ENCODE results near the gene MKI67.
"Not testable (repeated sequence)": the region's sequence is repeated elsewhere in the genome, so short reads cannot be mapped to it uniquely, and the experiment has no call there.

The MKI67 gene

DNA sequence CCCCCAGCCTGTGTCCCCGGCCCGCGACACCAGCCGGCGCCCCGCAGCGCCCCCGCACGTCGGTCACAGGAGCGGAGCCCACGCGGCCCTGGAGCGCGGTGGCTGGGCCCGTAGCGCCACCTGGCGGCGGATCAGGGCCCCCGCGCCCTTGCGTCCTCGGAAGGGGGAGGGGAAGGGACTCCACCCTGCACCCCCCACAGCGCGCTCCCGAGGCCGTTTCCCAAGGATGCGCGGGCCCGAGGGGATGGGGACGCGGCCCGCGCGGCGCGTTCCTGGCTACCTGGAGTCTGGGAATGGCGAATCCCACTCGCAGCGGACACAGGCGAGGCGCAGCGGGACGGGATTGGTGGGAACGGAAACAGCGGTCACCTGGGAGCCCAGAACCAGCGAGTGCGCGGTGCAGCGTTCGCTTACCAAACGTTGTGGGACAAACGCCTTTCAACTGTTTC, 23.8 kb upstream of the MKI67 start:
- peak; percentile 42 for DNase-seq (ENCODE audit: low spot score)

DNA sequence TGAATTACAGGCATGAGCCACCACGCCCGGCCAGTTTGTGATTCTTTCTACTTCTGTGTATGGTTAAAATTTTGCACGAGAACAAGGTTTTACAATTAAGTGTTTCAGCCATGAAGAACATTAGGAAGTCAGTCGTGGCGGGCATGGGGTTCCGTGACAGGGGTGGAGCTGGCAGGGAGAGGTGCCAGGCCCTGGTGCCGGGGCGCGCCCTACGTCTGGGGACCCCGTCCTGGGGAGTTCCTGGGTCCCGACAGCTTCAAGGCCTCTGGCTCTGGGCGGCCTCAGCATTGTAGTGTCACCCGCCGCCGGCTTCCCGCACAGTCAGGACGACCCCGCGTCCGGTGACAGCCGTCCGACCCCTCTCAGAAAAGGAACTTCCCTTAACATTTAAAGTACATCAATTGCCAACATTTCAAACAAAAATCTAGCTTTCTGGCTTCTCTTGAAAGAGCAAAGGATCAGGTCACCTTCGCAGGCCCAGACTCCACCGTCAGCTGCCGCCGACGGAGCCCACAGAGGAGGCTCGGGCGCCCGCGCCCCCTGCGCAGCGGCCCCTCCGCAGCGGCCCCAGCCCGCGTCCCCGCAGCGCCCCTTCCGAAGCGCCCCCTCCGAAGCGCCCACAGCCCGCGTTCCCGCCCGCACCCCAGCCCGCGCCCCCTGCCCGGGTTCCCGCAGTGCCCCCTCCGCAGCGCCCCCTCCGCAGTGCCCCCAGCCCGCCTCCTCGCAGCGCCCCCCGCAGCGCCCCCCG, 23.2 kb upstream of the MKI67 start:
- no peak for DNase-seq (ENCODE audit: low spot score)

DNA sequence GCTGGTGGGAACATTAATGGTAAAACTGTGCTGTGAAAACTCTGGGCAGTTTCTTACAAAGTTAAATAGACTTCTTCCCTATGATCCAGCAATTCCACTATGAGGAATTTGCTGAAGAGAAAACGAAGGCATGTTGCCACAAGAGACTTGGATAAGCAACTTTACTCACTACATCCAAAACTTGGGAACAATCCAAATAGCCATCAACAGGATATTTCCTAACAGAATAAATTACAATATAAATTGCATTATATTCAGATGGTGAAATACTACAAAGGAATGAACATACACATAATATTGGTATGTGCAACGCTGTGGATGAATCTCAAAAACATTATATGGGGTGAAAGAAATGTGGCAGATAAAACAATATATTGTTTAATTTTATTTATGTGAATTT, 21.4 kb upstream of the MKI67 start:
- no peak for DNase-seq (ENCODE audit: low spot score)

DNA sequence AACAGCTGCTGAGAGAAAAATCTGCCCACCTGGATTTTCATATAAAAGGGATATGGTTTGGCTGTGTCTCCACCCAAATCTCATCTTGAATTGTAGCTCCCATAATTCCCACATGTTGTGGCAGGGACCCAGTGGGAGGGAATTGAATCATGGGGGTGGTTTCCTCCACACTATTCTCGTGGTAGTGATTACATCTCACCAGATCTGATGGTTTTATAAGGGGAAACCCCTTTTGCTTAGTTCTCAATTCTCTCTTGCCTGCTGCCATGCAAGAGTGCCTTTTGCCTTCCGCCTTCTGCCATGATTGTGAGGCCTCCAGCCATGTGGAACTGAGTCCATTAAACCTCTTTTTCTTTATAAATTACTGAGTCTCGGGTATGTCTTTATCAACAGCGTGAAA, 20.8 kb upstream of the MKI67 start:
- DNase-seq (ENCODE audit: low spot score), result no peak

DNA sequence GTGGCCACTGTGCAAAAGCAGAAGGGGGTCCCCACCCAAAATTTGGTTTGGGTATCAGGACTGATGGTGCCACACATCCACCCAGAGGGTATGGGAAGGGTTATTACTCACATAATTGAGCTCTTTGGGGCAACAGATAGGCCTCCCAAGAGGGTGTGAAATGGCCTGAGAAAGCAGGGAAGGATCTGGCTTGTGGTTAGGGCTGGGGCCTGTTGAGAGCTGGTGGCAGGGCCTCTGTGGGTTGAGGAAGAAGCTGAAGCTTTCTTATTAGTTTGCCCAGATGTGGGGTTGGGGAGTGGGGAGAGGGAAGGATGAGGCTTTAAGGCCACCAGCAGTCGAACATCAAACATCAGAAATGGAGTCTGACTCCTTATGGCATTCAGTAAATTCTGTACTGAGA, 18.3 kb upstream of the MKI67 start:
- no peak for DNase-seq (ENCODE audit: low spot score)

DNA sequence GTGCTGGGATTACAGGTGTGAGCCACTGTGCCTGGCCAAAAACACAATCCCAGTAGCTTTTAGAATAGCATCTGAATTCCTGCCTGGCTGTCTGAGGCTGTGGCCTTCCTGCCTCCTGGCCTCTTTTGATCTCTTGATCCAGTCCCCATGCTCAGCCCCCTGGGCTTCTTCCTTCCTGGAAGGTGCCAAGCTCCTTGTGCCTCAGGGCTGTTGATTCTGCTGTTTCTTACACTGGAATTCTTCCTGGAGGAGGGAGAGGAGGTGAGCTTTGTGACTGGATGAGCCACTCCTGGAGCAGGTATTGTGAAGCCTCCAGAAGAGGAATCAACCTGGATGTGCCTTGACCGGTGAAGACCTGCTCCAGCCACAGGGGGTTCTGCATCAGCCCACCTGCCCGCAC, 17.3 kb upstream of the MKI67 start:
- DNase-seq (ENCODE audit: low spot score), result no peak

DNA sequence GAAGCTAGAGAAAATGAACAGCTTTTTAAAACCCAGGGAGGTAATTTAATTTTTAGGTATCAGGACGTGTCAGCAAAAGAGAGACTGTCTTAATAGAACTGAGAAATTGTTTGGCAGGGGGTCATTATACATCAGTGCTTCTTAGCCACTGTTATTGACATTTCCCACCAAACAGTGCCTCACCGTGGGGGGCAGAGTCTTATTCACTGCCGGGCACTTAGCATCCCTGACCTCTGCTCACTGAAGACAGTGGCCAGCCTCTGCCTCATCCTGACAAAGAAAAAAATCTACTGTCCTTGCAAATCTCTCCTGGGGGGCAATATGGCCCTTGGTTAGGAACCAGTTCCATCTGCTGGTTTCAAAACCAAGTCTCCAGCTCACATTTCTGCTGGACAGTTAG, 14.2 kb upstream of the MKI67 start:
- DNase-seq (ENCODE audit: low spot score), result no peak

DNA sequence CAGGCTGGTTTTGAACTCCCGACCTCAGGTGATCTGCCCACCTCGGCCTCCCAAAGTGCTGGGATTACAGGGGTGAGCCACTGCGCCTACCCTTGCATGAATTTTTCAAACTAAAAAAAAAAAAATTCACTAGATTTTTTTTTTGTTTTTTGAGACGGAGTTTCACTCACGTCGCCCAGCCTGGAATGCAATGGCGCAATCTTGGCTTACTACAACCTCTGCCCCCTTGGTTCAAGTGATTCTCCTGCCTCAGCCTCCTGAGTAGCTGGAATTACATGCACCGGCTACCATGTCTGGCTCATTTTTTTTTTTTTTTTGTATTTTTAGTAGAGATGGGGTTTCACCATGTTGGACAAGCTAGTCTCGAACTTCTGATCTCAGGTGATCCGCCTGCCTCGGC, 12.2 kb upstream of the MKI67 start:
- DNase-seq (ENCODE audit: low spot score), result not testable (repeated sequence)

DNA sequence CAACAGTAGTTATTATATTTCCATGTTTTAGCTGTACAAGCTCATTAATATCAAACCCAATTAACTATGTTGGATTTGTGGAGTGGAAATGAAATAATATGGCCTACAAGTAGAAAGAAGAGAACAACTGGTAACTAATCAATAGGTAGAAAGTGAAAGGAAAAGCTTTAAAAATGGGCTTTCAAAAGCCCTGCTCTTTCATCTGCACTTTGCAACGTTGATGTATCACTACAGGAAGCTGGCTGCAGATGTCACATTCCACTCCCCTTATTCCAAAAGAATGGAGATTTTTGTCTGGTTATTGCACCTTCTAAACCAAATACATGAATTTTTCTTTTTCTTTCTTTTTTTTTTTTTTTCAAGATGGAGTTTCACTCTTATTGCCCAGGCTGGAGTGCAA, 11.7 kb upstream of the MKI67 start:
- no peak for DNase-seq (ENCODE audit: low spot score)

DNA sequence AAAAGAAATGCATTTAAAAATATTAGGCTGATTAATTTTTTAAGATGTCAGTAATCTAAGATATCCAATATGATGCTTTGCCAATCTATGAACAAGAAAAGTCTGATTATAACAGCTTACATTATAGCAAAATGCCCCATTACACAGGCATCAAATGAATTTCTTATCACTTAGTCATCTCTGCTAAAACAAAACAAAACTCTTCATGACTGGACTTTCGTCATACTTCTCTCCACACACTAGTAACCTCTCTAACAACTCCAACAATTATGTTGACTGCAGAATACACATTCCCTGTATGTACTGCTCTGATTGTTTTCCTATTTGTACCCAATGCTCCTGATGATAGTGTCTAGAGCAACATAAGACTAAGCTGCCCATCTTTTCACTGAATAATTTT, 3.8 kb upstream of the MKI67 start:
- DNase-seq (ENCODE audit: low spot score), result no peak

DNA sequence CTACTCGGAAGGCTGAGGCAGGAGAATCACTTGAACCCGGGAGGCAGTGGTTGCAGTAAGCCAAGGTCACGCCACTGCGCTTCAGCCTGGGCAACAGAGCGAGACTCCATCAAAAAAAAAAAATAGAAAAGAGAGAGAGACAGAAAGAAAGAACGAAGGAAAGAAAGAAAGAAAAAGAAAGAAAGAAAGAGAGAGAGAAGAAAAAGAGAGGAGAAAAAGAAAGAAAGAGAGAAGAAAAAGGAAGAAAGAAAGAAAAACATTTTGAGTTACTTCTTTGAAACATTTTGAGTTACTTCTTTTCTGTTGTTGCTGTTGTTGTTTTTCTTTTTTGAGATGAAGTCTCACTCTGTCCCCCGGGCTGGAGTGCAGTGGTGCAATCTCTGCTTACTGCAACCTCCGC, 2.4 kb upstream of the MKI67 start:
- DNase-seq (ENCODE audit: low spot score), result no peak

DNA sequence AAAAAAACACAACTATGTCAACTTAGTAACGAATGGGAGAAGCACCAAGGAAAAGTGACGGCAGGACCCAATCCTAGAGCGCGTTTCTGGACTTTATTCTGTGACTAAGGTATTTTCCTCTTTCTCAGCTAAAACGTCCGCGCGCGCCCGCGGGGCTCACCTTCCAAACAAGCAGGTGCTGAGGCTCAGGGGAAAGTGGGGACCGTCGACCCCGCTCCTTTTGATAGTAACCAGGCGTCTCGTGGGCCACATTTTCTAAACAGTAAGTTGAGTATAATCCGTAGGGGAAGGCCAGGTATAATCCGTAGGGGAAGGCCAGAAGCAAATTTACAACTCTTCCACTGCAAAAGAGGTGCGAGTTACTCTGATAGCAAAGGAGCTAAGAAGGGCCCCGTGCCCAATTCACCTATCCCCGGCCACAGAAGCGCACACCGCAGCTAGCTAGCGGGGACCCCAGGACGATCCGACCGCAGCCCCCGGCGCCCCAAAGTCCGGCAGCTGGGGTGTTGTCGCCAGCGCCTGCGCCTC, 743 bp downstream of the MKI67 start:
- no peak for DNase-seq (ENCODE audit: low spot score)

DNA sequence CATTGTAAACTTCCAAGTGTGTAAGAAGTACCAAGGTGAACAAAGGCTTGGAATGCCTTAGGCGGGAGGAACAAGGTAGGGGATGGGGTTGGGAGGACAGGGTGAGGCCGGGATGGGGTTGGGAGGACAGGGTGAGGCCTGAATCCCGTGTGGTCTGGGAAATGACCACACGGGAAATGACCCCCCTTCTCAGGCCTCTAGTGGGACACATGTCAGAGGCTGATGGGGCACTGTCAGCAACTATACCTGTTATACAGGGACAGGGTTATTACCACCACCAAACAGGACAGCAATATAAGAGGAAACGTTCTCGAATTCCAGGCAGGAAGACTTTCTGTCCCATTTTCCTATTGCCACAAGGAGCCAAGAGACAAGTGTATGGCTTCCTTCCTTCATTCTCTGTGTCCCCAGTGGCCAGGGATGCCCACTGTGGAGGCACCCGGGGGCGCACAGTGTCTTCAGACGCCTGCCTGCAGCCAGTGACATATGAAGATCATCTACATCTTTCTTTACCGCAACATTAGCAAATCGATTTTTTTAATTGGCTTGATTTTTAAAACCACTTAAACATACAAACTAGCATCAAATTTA, 1.3 kb downstream of the MKI67 start:
- DNase-seq (ENCODE audit: low spot score), result no peak

DNA sequence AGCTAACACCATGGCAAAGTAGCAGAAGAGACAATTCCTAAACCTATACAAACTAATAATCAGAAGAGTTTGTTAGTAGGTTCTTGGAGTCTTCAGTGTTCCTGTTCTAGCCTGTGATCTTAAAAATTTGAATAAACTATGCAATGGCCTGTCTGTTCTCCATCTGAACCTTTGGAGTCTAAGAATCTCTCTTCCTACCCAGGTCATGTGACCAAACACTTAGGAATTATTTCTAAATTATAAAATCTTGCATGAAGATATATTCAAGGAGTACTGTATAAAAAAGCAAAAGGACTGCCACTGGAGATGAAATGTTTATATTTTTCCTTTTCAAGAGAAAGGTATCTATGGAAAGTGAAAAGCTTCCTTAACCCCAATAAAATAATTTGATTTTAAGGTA, 2.4 kb downstream of the MKI67 start:
- DNase-seq (ENCODE audit: low spot score), result no peak

DNA sequence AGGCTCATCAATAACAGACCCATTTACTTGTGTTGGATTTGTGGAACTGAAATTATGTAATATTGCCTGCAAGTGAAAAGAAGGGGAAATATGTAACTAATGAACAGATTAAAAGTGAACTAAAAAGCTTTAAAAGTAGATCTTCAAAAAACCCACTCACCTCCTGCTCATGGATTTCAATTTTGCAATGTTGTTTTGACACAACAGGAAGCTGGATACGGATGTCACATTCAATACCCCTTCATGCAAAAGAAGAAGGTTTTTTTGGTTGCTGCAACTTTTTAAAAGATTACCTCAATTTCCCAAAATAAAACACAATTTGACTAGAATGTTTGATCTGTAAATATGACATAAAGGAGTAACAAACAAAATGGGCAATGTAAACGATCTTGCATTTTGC, 3.3 kb downstream of the MKI67 start:
- DNase-seq (ENCODE audit: low spot score), result no peak

DNA sequence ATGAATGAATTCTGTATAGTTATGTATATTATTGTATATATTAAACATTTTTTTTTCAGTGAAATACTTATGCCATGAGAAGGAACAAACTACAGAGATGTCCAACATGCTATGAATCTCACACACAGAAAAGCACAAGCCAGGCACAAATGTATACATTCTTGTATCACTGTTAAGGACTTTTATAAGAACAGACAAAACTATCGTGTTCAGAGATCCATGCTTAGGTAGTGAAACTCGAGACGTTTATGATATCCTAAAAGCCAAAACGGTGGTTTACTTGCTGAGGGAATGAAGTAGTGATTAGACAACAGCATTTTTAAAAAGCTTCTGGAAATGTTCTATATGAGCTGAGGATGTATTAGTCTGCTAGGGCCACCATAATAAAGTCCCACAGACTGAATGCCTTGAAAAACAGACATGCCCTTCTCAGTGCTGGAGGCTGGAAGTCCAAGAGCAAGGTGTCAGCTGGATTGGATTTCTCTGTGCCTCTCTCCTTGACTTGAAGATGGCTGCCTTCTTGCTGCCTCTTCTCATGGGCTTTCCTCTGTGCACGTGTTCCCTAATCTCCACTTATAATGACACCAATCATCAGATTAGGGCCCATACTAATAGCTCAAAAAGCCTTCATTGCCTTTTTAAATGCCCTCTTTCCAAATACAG, 4.3 kb downstream of the MKI67 start:
- no peak for DNase-seq (ENCODE audit: low spot score)

DNA sequence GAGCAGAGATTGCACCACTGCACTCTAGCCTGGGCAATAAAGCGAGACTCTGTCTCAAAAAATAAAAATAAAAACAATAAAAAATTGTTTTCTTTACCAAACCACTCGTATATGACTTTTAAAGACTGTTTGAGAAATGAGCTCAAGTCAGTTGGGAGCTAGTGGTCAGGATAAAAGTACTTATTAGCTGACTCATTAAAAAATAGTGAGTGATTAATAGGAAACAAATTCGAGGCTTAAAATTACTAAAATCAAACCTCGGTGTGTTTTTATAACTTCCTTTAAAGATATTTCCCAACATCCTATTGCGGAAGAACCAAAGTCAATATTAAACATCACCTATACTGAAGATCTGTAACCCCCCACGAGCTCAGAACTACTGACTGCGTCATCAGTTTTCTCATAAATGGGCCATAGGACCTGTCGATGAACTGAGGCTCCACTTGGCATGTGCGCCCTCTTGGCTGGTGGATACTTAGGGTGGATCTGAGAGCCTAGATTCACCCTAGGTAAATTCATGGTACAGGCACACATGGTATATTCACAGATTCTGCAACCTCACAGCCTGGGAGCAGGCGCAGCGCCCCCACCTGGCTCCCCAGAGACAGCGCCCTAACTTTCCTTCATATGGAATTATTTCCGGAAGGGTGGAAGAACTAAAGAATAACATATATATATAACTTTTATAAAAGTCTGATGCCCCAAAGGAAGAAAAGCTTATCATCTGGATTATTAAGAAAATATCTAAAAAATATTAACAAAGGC, 9.2 kb downstream of the MKI67 start:
- DNase-seq (ENCODE audit: low spot score), result no peak

DNA sequence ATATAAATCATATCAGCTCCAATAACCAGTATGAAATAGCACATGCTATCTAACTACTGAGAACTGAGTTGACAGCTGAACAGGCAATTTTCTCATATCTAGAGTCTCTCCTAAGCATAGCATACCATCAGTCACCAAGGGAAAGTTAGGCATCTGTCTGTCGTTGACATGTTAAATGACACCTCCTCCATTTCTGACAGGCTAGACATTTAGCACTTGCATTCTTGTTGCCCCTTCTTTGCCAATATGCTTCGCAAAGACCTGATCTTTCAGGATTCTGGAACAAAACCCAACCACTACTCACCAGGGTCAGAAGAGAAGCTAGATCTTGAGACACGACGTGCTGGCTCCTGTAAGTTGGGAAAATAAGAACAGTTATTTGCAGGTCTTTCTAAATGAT, 10.0 kb downstream of the MKI67 start:
- DNase-seq (ENCODE audit: low spot score), result no peak

DNA sequence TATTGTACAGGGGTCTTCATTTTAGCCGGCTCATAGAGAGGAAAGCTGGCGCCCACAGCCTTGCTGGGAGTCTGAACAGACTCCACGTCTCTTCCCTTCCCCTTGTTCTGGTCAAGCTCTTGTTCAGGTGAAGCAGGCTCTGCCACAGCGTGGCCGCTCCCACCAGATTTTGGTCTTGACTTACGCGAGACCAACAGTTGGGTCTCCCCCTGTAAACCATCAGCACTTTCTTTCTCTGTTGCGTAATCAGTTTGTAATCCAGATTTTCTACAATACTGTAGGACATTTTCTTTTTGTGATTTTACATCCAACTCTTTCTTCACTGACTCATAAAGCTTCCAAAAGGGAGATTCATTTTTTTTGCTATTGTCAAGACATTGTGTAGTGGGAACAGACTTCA, 10.9 kb downstream of the MKI67 start:
- DNase-seq (ENCODE audit: low spot score), result no peak

DNA sequence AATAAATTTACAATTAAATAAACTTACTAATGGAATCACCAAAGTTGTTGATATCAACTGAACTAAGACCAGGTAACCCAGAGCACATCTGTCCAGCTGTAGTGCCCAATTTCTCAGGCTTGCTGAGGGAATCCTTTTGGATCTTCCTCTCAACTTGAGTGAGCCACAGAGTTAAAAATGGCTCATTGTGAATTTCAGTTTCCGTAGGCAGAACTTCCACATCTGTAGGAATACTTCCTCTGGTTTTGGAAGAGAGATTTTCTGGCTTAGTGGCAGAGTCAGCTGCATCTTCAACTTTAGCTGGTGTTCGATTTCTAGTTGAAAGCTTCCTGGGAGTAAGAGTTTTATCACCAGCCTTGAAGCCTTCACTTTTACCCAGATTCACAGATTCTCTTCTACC, 11.3 kb downstream of the MKI67 start:
- no peak for DNase-seq (ENCODE audit: low spot score)

DNA sequence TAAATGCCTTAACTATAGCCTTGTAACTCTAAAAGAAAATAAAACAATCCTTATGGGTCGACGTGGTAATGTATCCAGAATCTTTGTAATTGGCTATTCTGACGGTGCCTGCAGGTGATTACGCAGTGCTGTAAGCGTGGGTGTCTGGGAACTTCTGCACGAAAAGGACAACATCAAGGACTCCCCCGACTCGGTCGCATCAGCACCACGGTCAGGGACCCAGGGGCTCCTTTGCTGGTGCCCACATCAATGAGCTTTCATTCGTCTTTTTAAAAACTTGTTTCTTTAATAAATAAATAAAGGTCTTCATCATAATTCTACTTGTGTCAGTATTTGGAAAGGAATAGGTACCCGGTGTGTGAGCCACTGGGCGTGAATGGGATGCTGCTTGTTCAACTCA, 13.2 kb downstream of the MKI67 start:
- DNase-seq (ENCODE audit: low spot score), result no peak

DNA sequence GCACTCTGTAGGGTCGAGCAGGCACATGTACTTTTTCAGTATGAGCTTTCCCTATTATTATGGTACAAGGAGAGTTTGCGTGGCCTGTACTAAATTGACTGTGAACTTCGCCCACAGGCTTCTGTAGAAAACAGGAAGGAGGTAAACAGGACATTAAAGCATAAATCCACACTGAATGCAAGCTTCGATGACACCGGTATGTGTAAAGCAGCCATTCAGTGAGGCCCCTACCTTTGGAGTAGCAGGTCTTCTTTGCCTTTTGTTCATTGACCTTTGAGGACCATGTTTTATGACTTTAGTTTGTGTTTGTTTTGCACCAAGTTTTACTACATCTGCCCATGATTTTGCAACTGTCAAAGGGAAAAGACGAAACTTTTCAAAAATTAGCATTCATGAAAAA, 14.5 kb downstream of the MKI67 start:
- no peak for DNase-seq (ENCODE audit: low spot score)

DNA sequence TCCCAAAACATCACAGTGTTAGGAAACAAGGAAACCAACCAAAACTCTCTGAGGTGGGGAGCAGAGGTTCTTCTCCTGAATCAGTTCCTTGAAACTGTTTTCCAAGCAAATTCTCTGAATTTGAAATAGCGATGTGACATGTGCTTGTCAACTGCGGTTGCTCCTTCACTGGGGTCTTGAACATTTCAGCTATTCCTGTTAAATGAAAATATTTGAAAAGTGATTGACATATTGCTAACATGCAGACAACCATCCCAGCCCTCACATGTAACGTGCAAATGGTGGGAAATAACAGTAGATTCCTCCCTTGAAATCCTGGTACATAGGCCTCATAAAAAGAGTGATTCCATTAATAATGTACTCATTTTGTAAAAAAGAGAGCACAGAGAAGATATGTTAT, 15.9 kb downstream of the MKI67 start:
- DNase-seq (ENCODE audit: low spot score), result no peak
